Gastroesophageal sphincter (tissue), 3 donors: Measurements from ENCODE around the gene LMO1.

ENCODE experiments used
- EP300 ChIP-seq: sonication (generic); formaldehyde crosslinking; IDR thresholded peaks from one replicate; pipeline ENCODE4 v1.6.1; 2017; ENCODE audit warnings: antibody characterized with exemption, mild to moderate bottlenecking
- POLR2A ChIP-seq, 2 donors: fragments of 450-650 bp; IDR thresholded peaks; one replicate each; pipeline ENCODE4 v1.6.1; 2017; ENCODE audit warnings: antibody characterized with exemption in 2 of 2, mild to moderate bottlenecking in 2 of 2, moderate library complexity in 1 of 2
- POLR2AphosphoS5 ChIP-seq: sonication (generic); formaldehyde crosslinking; IDR thresholded peaks from one replicate; pipeline ENCODE4 v1.6.1; 2017; ENCODE audit warnings: antibody characterized with exemption
- TF ChIP-seq, protein P1 (sequence below), 4 experiments: fragments of 200-600 bp in 2 of 4; fragments of 450-650 bp in 2 of 4; sonication (generic) in 1 of 4; IDR thresholded peaks; one replicate each; pipeline ENCODE4 v1.5.1; 2017 to 2019; ENCODE audit warnings: antibody characterized with exemption in 4 of 4, mild to moderate bottlenecking in 2 of 4, moderate library complexity in 2 of 4

DNA sequence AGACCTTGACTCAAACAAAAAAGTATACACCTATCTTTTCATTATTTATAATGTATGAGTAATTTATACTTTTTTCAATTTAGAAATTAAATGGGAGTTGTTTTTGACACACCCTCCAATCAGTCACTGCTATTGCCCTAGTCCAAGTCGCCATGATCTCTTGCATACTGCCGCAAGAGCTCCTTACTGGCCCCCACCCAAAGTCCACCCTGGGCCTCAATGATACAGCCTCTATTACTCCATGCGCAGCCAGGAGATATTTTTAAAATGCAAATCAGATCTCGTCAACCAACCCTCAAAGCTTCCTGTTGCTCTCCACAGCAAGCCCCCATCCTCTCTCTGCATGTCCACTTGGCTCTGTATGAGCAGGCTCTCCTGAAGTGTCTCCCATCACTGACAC is 12.8 kb upstream of the LMO1 start:
- TF ChIP-seq, protein P1, sequence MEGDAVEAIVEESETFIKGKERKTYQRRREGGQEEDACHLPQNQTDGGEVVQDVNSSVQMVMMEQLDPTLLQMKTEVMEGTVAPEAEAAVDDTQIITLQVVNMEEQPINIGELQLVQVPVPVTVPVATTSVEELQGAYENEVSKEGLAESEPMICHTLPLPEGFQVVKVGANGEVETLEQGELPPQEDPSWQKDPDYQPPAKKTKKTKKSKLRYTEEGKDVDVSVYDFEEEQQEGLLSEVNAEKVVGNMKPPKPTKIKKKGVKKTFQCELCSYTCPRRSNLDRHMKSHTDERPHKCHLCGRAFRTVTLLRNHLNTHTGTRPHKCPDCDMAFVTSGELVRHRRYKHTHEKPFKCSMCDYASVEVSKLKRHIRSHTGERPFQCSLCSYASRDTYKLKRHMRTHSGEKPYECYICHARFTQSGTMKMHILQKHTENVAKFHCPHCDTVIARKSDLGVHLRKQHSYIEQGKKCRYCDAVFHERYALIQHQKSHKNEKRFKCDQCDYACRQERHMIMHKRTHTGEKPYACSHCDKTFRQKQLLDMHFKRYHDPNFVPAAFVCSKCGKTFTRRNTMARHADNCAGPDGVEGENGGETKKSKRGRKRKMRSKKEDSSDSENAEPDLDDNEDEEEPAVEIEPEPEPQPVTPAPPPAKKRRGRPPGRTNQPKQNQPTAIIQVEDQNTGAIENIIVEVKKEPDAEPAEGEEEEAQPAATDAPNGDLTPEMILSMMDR (IDR thresholded peaks at IDR 0.05): no peak
- TF ChIP-seq POLR2A (IDR thresholded peaks at IDR 0.05) (no peak), POLR2AphosphoS5 (no peak), EP300 (no peak)
